DND-41 (cell line): ENCODE data around the gene MICU2.

Experiments
- CTCF ChIP-seq: IDR thresholded peaks from 2 replicates; pipeline ENCODE4 v1.5.1; 2012; ENCODE audit warnings: borderline replicate concordance, low read length, moderate library complexity, mild to moderate bottlenecking; ENCODE audit not compliant: poor library complexity, severe bottlenecking; ENCODE audit errors: extremely low read depth
- EZH2 ChIP-seq: IDR thresholded peaks from 3 replicates; pipeline ENCODE4 v1.6.1; 2012; ENCODE audit warnings: borderline replicate concordance, low read depth, mild to moderate bottlenecking, moderate library complexity, low read length, inconsistent platforms; ENCODE audit not compliant: severe bottlenecking

- TF ChIP-seq CTCF (no peak), EZH2 (no peak)
These were observed 128.9 kb downstream of the MICU2 start for GRCh38 chr13:21475115-21475514.
